ENCODE results near the gene KRABD2.

DNA sequence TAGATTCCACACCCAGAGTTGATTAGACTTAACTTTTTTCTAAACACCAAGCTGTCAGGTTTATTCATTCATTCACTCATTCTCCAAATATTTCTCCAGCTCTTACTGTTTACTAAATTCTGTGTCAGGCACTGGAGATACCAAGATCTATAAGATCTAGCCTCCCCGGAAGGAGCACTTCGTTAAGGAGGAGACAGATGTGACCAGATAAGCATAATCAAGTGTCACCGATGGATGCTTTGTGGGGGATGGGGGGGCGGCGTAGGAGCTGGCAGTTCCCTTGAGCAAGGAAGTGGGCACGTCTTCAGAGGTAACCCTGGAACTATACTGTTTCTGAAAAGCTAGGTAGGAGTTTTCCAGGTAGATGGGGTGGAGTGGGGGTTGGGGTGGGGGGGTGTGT lies 10.3 kb upstream of the KRABD2 start:
- TF ChIP-seq EZH2 (IDR thresholded peaks at IDR 0.05; ENCODE audit: insufficient read depth, poor library complexity, severe bottlenecking): no peak
- TF ChIP-seq EZH2phosphoT487 (IDR thresholded peaks at IDR 0.05; ENCODE audit: insufficient read depth, low read depth): no peak
